SK-N-MC (cell line): ENCODE data around the gene CLRN3.

Source experiments
- EZH2 ChIP-seq: fragments of 200-600 bp; sonication (generic); IDR thresholded peaks from one replicate; pipeline ENCODE4 v1.6.1; 2017; ENCODE audit warnings: antibody characterized with exemption
- FOXP2 ChIP-seq: optimal IDR thresholded peaks from 2 replicates; pipeline ENCODE3; 2011; ENCODE audit warnings: mild to moderate bottlenecking, moderate library complexity; ENCODE audit not compliant: insufficient read depth; ENCODE audit errors: extremely low read length, control extremely low read depth
- POLR2AphosphoS5 ChIP-seq: IDR thresholded peaks from 2 replicates; pipeline ENCODE4 v1.6.1; 2012; ENCODE audit warnings: mild to moderate bottlenecking, low read depth, low read length, borderline replicate concordance

DNA sequence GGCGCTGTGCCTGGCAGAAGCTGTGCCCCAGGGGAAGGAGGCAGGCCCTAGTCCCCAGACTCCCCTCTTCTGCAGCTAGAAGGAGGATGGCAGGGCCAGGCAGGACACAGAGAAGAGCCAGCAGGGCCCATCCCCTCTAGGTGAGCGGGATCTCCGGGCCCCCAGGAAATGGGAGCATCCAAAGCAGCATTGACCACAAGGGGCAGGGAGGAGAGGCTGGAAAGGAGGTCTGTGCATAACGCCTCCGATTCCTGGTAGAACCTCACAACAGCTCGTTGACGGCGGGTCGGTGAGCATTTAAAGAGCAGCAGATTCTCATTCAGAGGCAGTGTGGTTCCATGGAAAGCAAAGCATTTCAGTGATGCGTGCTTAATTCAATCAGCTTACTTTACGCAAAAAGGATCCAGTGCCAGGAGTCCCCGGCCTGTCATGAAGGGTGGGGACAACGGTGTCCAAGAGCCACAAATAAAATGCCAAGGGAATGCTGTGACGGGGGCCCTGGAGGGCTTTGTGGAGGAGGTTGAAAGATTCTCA lies 41.0 kb downstream of the CLRN3 start:
- TF ChIP-seq POLR2AphosphoS5 (no peak), EZH2 (no peak), FOXP2 (no peak)
